WTC11 (cell line): ENCODE results near the gene GNA14.

ENCODE experiments used
- FOXP1 ChIP-seq: sonication (generic); formaldehyde crosslinking; IDR thresholded peaks from 2 replicates; pipeline ENCODE4 v1.8.0; 2022; ENCODE audit warnings: missing genetic modification reagents, mild to moderate bottlenecking, moderate library complexity, borderline replicate concordance
- JUN ChIP-seq: sonication (generic); formaldehyde crosslinking; IDR thresholded peaks from 2 replicates; pipeline ENCODE4 v1.8.0; 2023; ENCODE audit warnings: mild to moderate bottlenecking, missing genetic modification reagents
- SMAD3 ChIP-seq: sonication (generic); formaldehyde crosslinking; IDR thresholded peaks from 2 replicates; pipeline ENCODE4 v1.8.0; 2022; ENCODE audit warnings: missing genetic modification reagents, mild to moderate bottlenecking, borderline replicate concordance
- ZNF263 ChIP-seq: sonication (generic); formaldehyde crosslinking; IDR thresholded peaks from 2 replicates; pipeline ENCODE4 v1.8.1; 2022; ENCODE audit warnings: low read depth, mild to moderate bottlenecking, moderate library complexity, missing genetic modification reagents
- ZNF416 ChIP-seq: fragments of 250-450 bp; sonication (Bioruptor Pico); IDR thresholded peaks from 2 replicates; pipeline ENCODE4 v1.9.0; 2021; ENCODE audit warnings: mild to moderate bottlenecking, inconsistent platforms
- TF ChIP-seq, protein P1 (sequence below): fragments of 200-600 bp; IDR thresholded peaks from 2 replicates; pipeline ENCODE4 v1.8.0; 2022; ENCODE audit warnings: antibody characterized with exemption
- TF ChIP-seq, protein P2 (sequence below): sonication (generic); formaldehyde crosslinking; IDR thresholded peaks from 2 replicates; pipeline ENCODE4 v1.8.0; 2022; ENCODE audit warnings: mild to moderate bottlenecking, missing genetic modification reagents
- TF ChIP-seq, protein P3 (sequence below): sonication (generic); formaldehyde crosslinking; IDR thresholded peaks from 2 replicates; pipeline ENCODE4 v1.8.1; 2023; ENCODE audit warnings: mild to moderate bottlenecking, missing genetic modification reagents, moderate library complexity

DNA sequence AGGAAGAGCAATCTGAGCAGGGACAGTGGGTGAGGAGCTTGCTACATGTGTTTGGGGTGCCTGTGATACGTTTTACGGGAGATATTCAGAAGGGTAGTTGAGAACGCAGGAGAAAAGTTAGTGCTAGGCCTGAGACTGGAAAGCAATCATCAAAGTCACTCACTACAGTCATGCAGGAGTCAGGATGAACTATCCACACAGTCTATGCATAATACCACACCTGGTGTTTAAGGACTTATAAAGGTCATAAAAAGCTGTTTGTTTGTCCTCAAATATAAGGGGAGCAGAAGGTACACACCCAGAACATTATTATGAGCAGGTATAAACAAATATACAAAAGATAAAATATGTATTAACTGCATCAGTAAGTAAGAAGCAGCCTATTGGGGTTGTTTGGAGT is 176.6 kb downstream of the GNA14 start:
- TF ChIP-seq FOXP1 (no peak), SMAD3 (no peak), ZNF416 (CRISPR knock-in tag) (no peak), ZNF263 (CRISPR knock-in tag) (no peak), JUN (no peak)
- TF ChIP-seq, protein P1, sequence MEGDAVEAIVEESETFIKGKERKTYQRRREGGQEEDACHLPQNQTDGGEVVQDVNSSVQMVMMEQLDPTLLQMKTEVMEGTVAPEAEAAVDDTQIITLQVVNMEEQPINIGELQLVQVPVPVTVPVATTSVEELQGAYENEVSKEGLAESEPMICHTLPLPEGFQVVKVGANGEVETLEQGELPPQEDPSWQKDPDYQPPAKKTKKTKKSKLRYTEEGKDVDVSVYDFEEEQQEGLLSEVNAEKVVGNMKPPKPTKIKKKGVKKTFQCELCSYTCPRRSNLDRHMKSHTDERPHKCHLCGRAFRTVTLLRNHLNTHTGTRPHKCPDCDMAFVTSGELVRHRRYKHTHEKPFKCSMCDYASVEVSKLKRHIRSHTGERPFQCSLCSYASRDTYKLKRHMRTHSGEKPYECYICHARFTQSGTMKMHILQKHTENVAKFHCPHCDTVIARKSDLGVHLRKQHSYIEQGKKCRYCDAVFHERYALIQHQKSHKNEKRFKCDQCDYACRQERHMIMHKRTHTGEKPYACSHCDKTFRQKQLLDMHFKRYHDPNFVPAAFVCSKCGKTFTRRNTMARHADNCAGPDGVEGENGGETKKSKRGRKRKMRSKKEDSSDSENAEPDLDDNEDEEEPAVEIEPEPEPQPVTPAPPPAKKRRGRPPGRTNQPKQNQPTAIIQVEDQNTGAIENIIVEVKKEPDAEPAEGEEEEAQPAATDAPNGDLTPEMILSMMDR: no peak
- TF ChIP-seq, protein P2, sequence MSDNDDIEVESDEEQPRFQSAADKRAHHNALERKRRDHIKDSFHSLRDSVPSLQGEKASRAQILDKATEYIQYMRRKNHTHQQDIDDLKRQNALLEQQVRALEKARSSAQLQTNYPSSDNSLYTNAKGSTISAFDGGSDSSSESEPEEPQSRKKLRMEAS (CRISPR knock-in tag): no peak
- TF ChIP-seq, protein P3, sequence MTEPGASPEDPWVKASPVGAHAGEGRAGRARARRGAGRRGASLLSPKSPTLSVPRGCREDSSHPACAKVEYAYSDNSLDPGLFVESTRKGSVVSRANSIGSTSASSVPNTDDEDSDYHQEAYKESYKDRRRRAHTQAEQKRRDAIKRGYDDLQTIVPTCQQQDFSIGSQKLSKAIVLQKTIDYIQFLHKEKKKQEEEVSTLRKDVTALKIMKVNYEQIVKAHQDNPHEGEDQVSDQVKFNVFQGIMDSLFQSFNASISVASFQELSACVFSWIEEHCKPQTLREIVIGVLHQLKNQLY (CRISPR knock-in tag): no peak
